Endometrial microvascular endothelial cells (primary cell): ENCODE results near the gene ETS1. TPM values are rescaled to one million over a fixed set of nuclear protein-coding genes. Genes with fewer than 3 reads are reported as not detected.

Experiments
- in situ Hi-C: cut with HindIII; loops from 2 replicates; pipeline ENCODE4 v1.10.0; 2017; ENCODE audit warnings: low sequenced_read_pairs, low pct_unique_long_range_greater_than_20kb; ENCODE audit errors: inconsistent ontology term
- total RNA-seq: library from RNA; depleted of rRNA; stranded (reverse); fragments of >200 nt; gene quantifications from one replicate; pipeline ENCODE4 v1.2.3, GENCODE V29; 2015; ENCODE audit errors: inconsistent ontology term

ETS1 gene
- total RNA-seq, 1 donor from 2014 or later, result 35.4 TPM

- in situ Hi-C loops, result loop anchor here (25.0 kb wide), 4 partner anchors 95 to 330 kb away; no protein-coding TSS in a partner anchor
These were observed 70.5 kb downstream of the ETS1 start for GRCh38 chr11:128516886-128517285.

GRCh38 chr11:128515826-128516778 is 71.3 kb downstream of the ETS1 start:
- in situ Hi-C loops, result loop anchor here (25.0 kb wide), 4 partner anchors 96 to 329 kb away; no protein-coding TSS in a partner anchor

GRCh38 chr11:128515086-128515485 is 72.3 kb downstream of the ETS1 start:
- in situ Hi-C loops, result loop anchor here (25.0 kb wide), 4 partner anchors 97 to 328 kb away; no protein-coding TSS in a partner anchor

- in situ Hi-C loops, result loop anchor here (25.0 kb wide), 4 partner anchors 98 to 327 kb away; no protein-coding TSS in a partner anchor
These were observed 73.3 kb downstream of the ETS1 start for GRCh38 chr11:128513915-128514681.

- in situ Hi-C loops, result loop anchor here (25.0 kb wide), 4 partner anchors 100 to 325 kb away; no protein-coding TSS in a partner anchor
These were observed 74.8 kb downstream of the ETS1 start for GRCh38 chr11:128512474-128512996.

DNA sequence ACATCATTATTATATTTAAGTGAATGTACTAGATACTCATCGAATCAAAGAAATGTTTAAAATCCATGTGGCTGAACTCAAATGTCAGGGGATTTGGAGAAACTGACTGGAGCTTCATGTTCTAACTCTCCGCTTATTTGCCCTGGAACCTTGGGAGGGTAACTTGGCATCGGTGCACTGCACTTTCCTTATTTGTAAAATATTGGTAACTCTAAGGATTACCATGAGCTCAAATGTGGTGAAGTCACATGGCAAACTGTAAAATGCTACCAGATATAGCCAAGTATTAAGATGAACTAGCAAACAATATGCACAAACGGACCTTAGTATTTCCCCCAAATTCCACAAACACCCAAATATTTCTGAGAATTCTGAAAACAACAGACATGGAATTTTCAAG is 75.6 kb downstream of the ETS1 start:
- in situ Hi-C loops, result loop anchor here (25.0 kb wide), 4 partner anchors 101 to 326 kb away; no protein-coding TSS in a partner anchor

DNA sequence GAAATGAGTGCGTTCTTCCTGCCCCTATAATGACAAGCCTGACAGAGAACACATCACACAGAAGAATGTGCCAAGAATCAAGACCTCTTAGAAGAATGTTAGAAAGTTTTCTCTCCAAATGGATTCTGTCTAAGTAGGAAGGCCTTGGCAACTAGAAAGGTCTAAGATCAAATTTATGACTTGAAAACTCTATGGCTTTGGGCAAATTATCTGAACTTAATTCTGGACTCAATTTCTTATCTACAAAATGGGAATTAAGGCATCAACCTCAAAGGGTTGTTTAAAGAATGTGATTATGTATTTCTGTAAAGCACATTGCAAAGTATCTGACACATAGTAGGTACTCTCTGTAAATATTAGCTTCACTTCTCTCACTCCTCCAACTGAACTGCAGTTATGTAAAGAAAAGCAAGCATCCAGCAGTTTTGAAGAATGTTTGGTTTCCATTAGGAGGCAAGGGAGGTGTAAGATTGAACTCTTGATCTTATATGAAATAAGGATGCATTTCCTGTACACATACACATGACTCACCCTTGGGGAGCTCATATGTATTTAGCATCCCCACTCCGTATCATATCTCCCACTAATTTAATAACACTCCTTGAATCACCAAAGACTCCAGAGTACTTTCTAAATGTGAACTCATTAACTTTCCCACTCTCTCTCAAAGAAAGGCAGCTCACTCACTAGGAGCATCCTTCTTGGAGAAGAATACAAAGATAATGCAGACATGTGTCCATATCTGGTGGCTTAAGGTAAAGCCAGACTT is 77.6 kb downstream of the ETS1 start:
- in situ Hi-C loops, result loop anchor here (25.0 kb wide), 4 partner anchors 102 to 327 kb away; no protein-coding TSS in a partner anchor

DNA sequence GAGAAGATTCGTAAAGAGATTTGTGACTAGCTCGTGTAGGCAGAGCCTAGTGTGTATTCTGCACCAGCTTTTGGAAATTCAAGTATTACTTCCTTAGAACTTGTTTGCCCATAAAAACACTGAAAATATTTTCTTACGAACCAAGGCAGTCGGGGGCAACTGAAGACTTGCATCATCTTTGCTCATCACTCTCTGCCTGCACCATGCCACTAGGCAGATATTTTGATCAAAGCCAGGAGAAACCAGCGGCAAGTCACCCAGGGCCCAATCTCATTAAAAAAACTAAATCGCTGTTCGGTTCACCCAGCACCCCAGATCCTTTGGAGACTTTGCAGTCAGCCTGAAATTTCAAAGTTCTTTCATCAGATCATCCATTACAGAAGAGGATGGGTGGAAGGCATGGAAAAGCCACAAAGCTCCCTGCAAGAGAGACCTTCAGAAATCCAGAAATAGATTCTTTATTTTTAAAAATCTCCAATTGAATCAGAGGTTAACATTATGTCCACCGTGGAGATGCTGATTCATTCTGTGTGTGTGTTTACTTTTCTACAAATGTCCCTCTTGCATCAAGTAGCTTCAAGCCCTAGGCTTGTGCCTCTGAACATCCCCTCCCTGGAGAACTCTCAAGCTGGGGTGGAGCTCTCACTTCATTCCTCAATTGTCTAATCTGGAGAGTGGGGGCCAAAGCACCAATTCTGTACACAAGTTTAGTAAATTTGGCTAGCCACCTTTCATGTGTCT is 78.4 kb downstream of the ETS1 start:
- in situ Hi-C loops, result loop anchor here (25.0 kb wide), 4 partner anchors 103 to 328 kb away; no protein-coding TSS in a partner anchor

- in situ Hi-C loops, result loop anchor here (25.0 kb wide), 4 partner anchors 104 to 329 kb away; no protein-coding TSS in a partner anchor
These were observed 79.4 kb downstream of the ETS1 start for GRCh38 chr11:128507936-128508335.

GRCh38 chr11:128506999-128507611 is 80.3 kb downstream of the ETS1 start:
- in situ Hi-C loops, result loop anchor here (25.0 kb wide), 4 partner anchors 105 to 330 kb away; no protein-coding TSS in a partner anchor

GRCh38 chr11:128506356-128506755 is 81.0 kb downstream of the ETS1 start:
- in situ Hi-C loops, result loop anchor here (25.0 kb wide), 4 partner anchors 106 to 331 kb away; no protein-coding TSS in a partner anchor

- in situ Hi-C loops, result loop anchor here (25.0 kb wide), 4 partner anchors 107 to 332 kb away; no protein-coding TSS in a partner anchor
These were observed 81.8 kb downstream of the ETS1 start for GRCh38 chr11:128505449-128506065.

DNA sequence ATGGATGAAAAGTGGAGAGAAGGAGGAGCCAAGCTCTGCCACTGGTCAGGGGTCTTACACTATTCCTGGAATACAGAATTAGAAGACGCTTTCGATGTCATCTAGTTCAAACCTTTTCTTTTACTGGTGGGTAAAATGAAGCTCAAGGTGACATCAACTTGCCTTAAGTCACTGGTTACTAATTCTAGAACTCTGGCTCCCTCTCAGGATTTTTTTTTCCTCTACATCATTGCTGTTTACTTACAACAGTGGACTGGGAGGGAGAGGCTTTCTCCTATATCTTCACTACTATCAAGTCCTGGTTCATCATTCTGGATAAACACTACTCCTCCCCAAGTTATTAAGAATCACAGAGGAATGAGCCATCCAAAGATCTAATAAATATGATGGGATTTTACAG is 82.9 kb downstream of the ETS1 start:
- in situ Hi-C loops, result loop anchor here (25.0 kb wide), 4 partner anchors 108 to 333 kb away; no protein-coding TSS in a partner anchor

- in situ Hi-C loops, result loop anchor here (25.0 kb wide), 4 partner anchors 109 to 334 kb away; no protein-coding TSS in a partner anchor
These were observed 83.9 kb downstream of the ETS1 start for GRCh38 chr11:128503245-128503991.

GRCh38 chr11:128502726-128503125 is 84.6 kb downstream of the ETS1 start:
- in situ Hi-C loops, result loop anchor here (25.0 kb wide), 4 partner anchors 110 to 335 kb away; no protein-coding TSS in a partner anchor
